Cardiac muscle cell (in vitro differentiated cells and primary cell): ENCODE results near the gene EIF2B2. TPM values are rescaled to one million over a fixed set of nuclear protein-coding genes. Genes with fewer than 3 reads are reported as not detected.

Experiments used
- DNase-seq, 2 donors: peaks; one replicate each; pipeline versions ENCODE4 v3.0.0 to v3.0.0-alpha.2; 2010 to 2017; ENCODE audit warnings: low read depth in 1 of 2, low spot score in 1 of 2
- H3K27ac ChIP-seq: fragments of 200-600 bp; sonication (generic); 2 replicates; pipeline ENCODE4 v1.5.1; 2016
- H3K27me3 ChIP-seq: fragments of 200-600 bp; sonication (generic); 2 replicates; pipeline ENCODE4 v1.6.0; 2016; ENCODE audit warnings: control low read depth
- H3K36me3 ChIP-seq: fragments of 200-600 bp; sonication (generic); 2 replicates; pipeline ENCODE4 v1.5.1; 2016; ENCODE audit warnings: control low read depth
- H3K4me1 ChIP-seq: fragments of 200-600 bp; sonication (generic); 2 replicates; pipeline ENCODE4 v1.8.1; 2017; ENCODE audit warnings: low read depth, mild to moderate bottlenecking, mixed run types
- H3K4me3 ChIP-seq: fragments of 200-600 bp; sonication (generic); 2 replicates; pipeline ENCODE4 v1.5.1; 2016; ENCODE audit warnings: mild to moderate bottlenecking
- H3K9me3 ChIP-seq: fragments of 200-600 bp; sonication (generic); 2 replicates; pipeline ENCODE4 v1.5.1; 2017; ENCODE audit warnings: low read depth, mild to moderate bottlenecking, control low read depth
- CTCF ChIP-seq: IDR thresholded peaks from 2 replicates; pipeline ENCODE4 v1.5.1; 2012; ENCODE audit warnings: low read depth, mild to moderate bottlenecking, low read length
- polyA plus RNA-seq: library from polyadenylated mRNA; unstranded; fragments of >200 nt; fragmentation: Nextera tagmentation; extraction: Ambion mirVana; gene quantifications from 2 replicates; pipeline ENCODE4 v1.2.1, GENCODE V29; 2016
- total RNA-seq: library from RNA; depleted of rRNA; stranded (reverse); fragments of >200 nt; gene quantifications from 2 replicates; pipeline ENCODE4 v1.2.3, GENCODE V29; 2016

EIF2B2 gene
- total and polyA plus RNA-seq, 2 experiments from 2014 or later: 57.3 to 76.7 TPM

GRCh38 chr14:75003250-75004027 lies 718 bp downstream of the EIF2B2 start:
- H3K27ac ChIP-seq: peak overlapping the region; percentile 2
- H3K36me3 ChIP-seq: peaks cover 32% of the 10 kb centered on the region
- H3K4me1 ChIP-seq: peaks cover 10% of the 10 kb centered on the region
- no peaks in the 10 kb centered on the region for H3K9me3 ChIP-seq
- TF ChIP-seq CTCF: no peak
- H3K4me3 ChIP-seq: peak overlapping the region; percentile 52
- DNase-seq: no peak
- no peaks in the 10 kb centered on the region for H3K27me3 ChIP-seq

DNA sequence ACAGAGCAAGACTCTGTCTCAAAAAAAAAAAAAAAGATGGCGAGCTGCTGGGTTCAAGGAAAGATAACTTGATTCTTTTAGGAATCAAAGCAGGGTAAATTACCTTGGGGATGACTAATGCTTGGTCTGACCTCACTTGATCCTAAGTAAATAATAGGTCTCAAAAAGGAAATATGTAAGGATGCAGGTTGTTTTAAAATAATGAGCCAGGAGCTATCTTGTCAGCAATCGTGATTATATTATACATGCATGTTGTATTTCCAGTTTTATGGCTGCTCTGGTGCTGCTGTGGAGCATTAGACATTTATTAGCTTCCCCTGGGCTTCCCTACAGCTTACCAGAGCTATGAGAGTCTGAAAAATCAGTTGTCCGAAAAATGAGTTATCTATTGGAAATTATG lies 2.6 kb downstream of the EIF2B2 start:
- Histone ChIP-seq H3K4me1 (peaks cover 10% of the 10 kb centered on the region), H3K4me3 (no peak overlapping the region), H3K36me3 (peaks cover 41% of the 10 kb centered on the region), H3K27ac (no peak overlapping the region), H3K9me3 (no peaks in the 10 kb centered on the region), H3K27me3 (no peaks in the 10 kb centered on the region)
- no peak for TF ChIP-seq CTCF
- no peak for DNase-seq

DNA sequence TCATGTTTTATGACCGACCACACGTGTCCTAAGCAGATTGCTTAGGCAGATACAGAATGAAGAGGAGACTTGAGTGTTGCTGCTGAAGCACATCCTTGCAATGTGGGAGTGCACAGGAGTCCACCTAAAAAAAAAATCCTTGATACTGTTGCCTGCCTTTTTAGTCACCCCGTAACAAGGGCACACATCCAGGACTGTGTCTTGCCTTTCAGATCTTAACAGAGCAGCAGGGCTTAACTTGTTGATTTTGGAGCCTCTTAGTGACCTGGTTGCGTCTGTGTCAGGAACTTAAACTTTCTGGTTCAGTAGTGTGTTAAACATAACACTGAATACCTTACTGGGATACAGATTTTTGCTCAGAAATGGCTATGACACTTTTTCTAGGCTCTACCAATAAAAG lies 6.5 kb downstream of the EIF2B2 start:
- Histone ChIP-seq H3K9me3 (no peaks in the 10 kb centered on the region), H3K4me1 (peaks cover 11% of the 10 kb centered on the region), H3K36me3 (peaks cover 52% of the 10 kb centered on the region), H3K4me3 (no peak overlapping the region), H3K27me3 (no peaks in the 10 kb centered on the region), H3K27ac (no peak overlapping the region)
- no peak for DNase-seq
- no peak for TF ChIP-seq CTCF

GRCh38 chr14:75010472-75011093 lies 7.9 kb downstream of the EIF2B2 start:
- peaks cover 60% of the 10 kb centered on the region for H3K36me3 ChIP-seq

More at GRCh38 chr14:75010472-75011093, 7.9 kb downstream of the EIF2B2 start:
- no peak for TF ChIP-seq CTCF
- peak overlapping the region; percentile 74 for H3K27ac ChIP-seq
- peak in 1 of 2 donors; percentile 50 for DNase-seq
- H3K4me3 ChIP-seq: no peak overlapping the region
- peaks cover 9% of the 10 kb centered on the region for H3K4me1 ChIP-seq
- no peaks in the 10 kb centered on the region for H3K9me3 ChIP-seq
- H3K27me3 ChIP-seq: no peaks in the 10 kb centered on the region
